Astrocyte of the cerebellum (primary cell): ENCODE data around the gene CGN.

Experiments
- DNase-seq: peaks from one replicate; pipeline ENCODE4 v3.0.0-alpha.2; 2011; ENCODE audit warnings: low read depth
- H3K4me3 ChIP-seq: 2 replicates; pipeline ENCODE4 v1.5.1; 2011; ENCODE audit warnings: mild to moderate bottlenecking, low read depth, low read length, moderate library complexity
- in situ Hi-C: cut with HindIII; loops from 2 replicates; pipeline ENCODE4 v1.10.0; 2017; ENCODE audit warnings: low sequenced_read_pairs
- TF ChIP-seq, protein P1 (sequence below): IDR thresholded peaks from 2 replicates; pipeline ENCODE4 v1.5.1; 2012; ENCODE audit warnings: low read length, low read depth, moderate library complexity, mild to moderate bottlenecking; ENCODE audit errors: missing control alignments

Gene CGN

DNA sequence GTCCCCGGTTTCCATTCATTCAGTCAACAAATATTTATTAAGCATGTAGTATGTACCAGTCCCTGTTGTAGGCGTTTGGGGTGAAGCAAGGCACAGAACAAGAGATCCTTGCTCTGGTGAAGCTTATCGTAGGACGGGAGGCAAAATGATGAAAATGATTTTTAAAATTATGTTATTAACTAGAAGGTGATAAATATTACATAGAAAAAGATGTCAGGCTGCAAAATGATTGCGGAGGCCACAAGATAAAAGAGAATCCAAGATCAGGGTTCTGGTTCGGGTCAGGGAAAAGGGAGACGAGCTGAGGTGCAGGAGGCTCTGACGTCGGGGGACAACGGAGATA, 602 bp upstream of the CGN start:
- no peak for DNase-seq
- in situ Hi-C loops: no loop called here
- TF ChIP-seq, protein P1, sequence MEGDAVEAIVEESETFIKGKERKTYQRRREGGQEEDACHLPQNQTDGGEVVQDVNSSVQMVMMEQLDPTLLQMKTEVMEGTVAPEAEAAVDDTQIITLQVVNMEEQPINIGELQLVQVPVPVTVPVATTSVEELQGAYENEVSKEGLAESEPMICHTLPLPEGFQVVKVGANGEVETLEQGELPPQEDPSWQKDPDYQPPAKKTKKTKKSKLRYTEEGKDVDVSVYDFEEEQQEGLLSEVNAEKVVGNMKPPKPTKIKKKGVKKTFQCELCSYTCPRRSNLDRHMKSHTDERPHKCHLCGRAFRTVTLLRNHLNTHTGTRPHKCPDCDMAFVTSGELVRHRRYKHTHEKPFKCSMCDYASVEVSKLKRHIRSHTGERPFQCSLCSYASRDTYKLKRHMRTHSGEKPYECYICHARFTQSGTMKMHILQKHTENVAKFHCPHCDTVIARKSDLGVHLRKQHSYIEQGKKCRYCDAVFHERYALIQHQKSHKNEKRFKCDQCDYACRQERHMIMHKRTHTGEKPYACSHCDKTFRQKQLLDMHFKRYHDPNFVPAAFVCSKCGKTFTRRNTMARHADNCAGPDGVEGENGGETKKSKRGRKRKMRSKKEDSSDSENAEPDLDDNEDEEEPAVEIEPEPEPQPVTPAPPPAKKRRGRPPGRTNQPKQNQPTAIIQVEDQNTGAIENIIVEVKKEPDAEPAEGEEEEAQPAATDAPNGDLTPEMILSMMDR: no peak

DNA sequence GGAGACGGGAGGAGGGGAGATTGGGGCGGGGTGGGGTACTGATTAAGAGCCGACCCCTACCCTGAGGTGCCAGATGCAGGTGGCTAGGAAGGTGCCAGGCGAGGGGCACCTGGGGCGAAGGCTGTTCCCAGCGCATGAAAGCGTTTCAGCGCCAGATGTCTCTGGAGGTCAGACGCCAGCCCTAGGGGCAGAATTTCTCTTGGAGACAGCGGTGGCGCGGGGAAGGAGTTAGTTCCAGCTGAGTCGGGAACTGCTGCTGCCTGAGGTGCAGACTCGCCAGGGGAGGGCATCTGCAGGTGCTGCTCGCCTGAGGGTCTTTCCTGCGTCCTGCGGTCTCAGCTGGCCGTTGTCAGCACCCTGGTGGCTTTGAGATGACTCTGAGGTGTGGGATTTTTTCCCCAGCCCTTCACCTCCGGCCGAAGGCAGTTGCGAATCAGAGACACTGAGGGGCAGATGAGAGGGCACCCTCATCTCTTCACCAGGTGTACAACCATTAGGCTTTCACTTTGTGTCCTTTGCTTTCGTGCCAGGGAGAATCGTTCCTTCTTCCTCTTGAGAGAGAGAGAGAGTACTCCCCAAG, 539 bp downstream of the CGN start:
- H3K4me3 ChIP-seq: peak overlapping the region; percentile 55
- DNase-seq: no peak
- in situ Hi-C loops: no loop called here
- TF ChIP-seq, protein P1: no peak

More for the DNA sequence above, 602 bp upstream of the CGN start:
- peak overlapping the region; percentile 55 for H3K4me3 ChIP-seq

DNA sequence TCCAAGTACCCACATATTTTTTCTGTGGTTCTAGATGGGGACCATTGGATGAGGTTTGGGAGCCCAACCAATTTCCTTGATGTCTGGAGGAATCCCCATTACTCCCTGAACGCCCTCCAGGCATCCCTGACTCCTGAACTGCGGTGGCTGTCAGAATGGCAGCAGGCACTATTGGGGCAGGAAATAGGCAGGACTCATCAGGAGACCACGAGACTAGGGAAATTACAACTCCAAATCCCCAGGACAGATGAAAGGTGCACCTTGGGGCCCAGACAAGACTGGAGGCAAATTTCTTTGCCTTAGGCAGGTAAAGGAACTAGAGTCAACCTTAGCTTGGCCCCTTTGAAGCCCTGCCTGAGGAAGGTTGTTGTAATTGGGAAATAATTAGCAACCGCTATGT, 1.1 kb downstream of the CGN start:
- in situ Hi-C loops: no loop called here
- no peak overlapping the region for H3K4me3 ChIP-seq
- DNase-seq: no peak
- TF ChIP-seq, protein P1: no peak

DNA sequence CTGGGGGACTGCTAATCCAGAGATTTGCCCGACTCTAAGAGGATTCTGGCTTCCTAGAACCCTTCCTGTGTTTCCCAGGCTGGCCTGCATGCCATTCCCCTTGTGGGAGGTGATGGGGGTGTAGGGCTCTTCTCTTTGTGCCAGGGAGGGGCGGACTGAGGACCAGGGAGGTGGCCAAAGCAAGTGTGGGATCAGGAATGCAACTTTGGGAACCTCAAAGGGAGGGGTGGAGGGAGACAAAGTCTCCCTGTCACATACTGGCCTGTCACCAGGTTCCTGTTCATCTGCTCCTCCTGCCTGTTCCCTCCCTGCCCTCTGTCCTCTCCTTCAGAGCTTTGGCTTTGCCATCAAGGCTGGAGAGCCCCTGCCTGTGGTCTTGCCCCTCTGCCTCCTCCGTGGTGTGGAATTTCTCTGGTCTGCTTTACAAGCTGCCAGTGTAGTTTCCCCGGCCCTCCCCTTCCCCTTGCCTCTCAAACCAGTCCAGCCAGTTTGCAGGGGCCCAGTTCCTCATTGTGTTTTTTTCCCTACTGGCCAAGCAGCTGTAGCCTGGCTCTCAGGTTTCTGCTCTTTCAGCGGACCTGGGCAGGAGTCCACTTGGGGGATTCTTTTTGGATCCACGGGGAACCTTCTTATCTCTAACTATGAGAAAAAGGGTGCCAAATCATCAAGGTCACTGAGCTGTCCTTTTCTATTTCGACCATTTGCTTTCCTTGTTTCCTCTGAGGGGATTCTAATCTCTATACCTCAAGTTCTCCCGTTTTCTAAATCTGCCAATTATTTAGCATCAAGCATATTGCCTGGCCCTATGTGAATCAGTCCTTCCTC, 1.8 kb downstream of the CGN start:
- no peak overlapping the region for H3K4me3 ChIP-seq
- TF ChIP-seq, protein P1: no peak
- DNase-seq: no peak
- in situ Hi-C loops: no loop called here

DNA sequence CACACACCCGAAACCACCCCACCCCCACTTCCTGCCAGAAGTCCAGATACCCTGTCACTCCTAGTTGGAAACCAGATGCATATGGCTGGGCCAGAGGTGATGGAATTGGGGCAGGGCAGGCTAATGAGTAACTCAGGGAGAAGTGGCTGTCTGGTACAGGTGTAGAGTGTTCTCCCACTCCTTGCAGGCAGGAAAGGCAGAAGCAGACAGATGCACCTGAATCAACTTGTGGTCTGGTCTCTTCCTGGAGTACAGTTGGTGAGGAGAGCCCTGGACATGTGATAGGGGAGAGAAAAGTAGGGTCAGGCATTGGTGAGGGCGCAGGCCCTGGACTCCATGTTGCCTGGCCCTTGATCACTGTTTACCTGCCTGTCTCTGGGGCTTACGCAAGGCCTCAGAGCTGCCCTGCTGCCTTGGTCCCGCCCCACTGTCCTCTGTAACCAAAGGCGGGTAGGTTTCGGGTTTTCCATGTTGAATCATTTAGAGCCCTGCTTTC, 2.5 kb downstream of the CGN start:
- in situ Hi-C loops: no loop called here

DNA sequence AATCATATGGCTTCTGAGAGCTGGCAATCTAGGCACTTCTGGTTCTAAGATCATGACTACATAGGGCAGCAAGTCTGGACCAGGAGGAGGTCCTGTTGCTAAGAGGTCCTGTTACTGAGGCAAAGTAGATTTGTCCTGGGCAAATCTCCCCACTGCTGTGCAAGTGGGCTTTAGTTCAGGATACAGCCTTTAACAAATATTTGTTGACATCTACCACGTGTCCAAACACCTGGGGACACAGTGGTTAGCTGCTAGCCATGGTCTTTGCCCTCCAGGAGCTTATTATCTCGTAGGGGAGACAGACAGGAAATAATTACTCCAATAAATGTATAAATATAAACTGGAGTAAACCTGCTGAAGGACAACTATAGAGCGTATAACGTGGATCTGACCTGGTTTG, 3.2 kb downstream of the CGN start:
- no peak overlapping the region for H3K4me3 ChIP-seq
- TF ChIP-seq, protein P1: no peak
- DNase-seq: no peak
- in situ Hi-C loops: no loop called here

More for the DNA sequence above, 2.5 kb downstream of the CGN start:
- H3K4me3 ChIP-seq: no peak overlapping the region
- no peak for DNase-seq
- TF ChIP-seq, protein P1: no peak
